HepG2 (cell line): ENCODE results near the gene PAGE2B. TPM values are rescaled to one million over a fixed set of nuclear protein-coding genes. Genes with fewer than 3 reads are reported as not detected.
A peak's percentile ranks its signal among the peaks of the same experiment; 100 is the strongest.

Experiments
- CHD4 ChIP-seq: fragments of 200-600 bp; sonication (generic); IDR thresholded peaks from 2 replicates; pipeline ENCODE4 v1.7.0; 2017; ENCODE audit warnings: mild to moderate bottlenecking, low read length, borderline replicate concordance
- ELF3 ChIP-seq: IDR thresholded peaks from 2 replicates; pipeline ENCODE4 v1.6.1; 2016; ENCODE audit warnings: missing genetic modification reagents, missing compliant biosample characterization
- EP300 ChIP-seq, 3 experiments: sonication (generic) in 1 of 3; formaldehyde crosslinking in 1 of 3; IDR thresholded peaks; 2 replicates each; pipeline versions ENCODE4 v1.5.1 to v1.6.1; 2011 to 2020; ENCODE audit warnings: low read depth in 2 of 3, low read length in 2 of 3, borderline replicate concordance in 1 of 3, improper control_type of control experiment in 1 of 3, mild to moderate bottlenecking in 1 of 3, missing genetic modification reagents in 1 of 3, moderate library complexity in 1 of 3
- FOXK2 ChIP-seq: fragments of 450-650 bp; IDR thresholded peaks from 2 replicates; pipeline ENCODE4 v1.6.1; 2016
- FOXP1 ChIP-seq, 2 experiments: fragments of 450-650 bp in 1 of 2; IDR thresholded peaks; 2 replicates each; pipeline ENCODE4 v1.6.1; 2017 to 2018; ENCODE audit warnings: antibody characterized with exemption in 1 of 2
- GATAD2A ChIP-seq: IDR thresholded peaks from 2 replicates; pipeline ENCODE4 v1.6.1; 2016
- HNF4G ChIP-seq, 2 experiments: sonication (generic) in 1 of 2; formaldehyde crosslinking in 1 of 2; IDR thresholded peaks; 2 replicates each; pipeline versions ENCODE4 v1.4.0 to v1.6.1; 2011 to 2020; ENCODE audit warnings: borderline replicate concordance in 2 of 2, low read depth in 2 of 2, mild to moderate bottlenecking in 2 of 2, low read length in 1 of 2, missing genetic modification reagents in 1 of 2, moderate library complexity in 1 of 2
- JARID2 ChIP-seq: sonication (generic); formaldehyde crosslinking; IDR thresholded peaks from 2 replicates; pipeline ENCODE4 v1.8.1; 2023; ENCODE audit warnings: missing genetic modification reagents, inconsistent platforms; ENCODE audit not compliant: insufficient replicate concordance
- NCOA2 ChIP-seq: sonication (generic); formaldehyde crosslinking; IDR thresholded peaks from 2 replicates; pipeline ENCODE4 v1.8.0; 2022; ENCODE audit warnings: inconsistent platforms
- RAD51 ChIP-seq: fragments of 450-650 bp; IDR thresholded peaks from 2 replicates; pipeline ENCODE4 v1.6.1; 2016; ENCODE audit warnings: borderline replicate concordance
- RXRB ChIP-seq: IDR thresholded peaks from 2 replicates; pipeline ENCODE4 v1.6.1; 2016; ENCODE audit warnings: borderline replicate concordance, missing genetic modification reagents, missing compliant biosample characterization
- TEAD3 ChIP-seq: optimal IDR thresholded peaks from 2 replicates; pipeline ENCODE3; 2016; ENCODE audit warnings: borderline replicate concordance
- ZBTB3 ChIP-seq: sonication (generic); formaldehyde crosslinking; IDR thresholded peaks from 2 replicates; pipeline ENCODE4 v1.4.0; 2020; ENCODE audit warnings: low read depth, mild to moderate bottlenecking, moderate library complexity, missing genetic modification reagents, borderline replicate concordance
- ZNF431 ChIP-seq: sonication (generic); formaldehyde crosslinking; IDR thresholded peaks from 2 replicates; pipeline ENCODE4 v1.9.0; 2022; ENCODE audit warnings: missing genetic modification reagents, low read depth, mild to moderate bottlenecking, borderline replicate concordance
- ZNF644 ChIP-seq: IDR thresholded peaks from 2 replicates; pipeline ENCODE4 v1.6.1; 2016; ENCODE audit warnings: low read depth
- ZNF841 ChIP-seq: sonication (generic); formaldehyde crosslinking; IDR thresholded peaks from 2 replicates; pipeline ENCODE4 v1.8.1; 2023; ENCODE audit warnings: missing genetic modification reagents, borderline replicate concordance
- polyA plus RNA-seq, 8 experiments: library from polyadenylated mRNA; depleted of rRNA in 3 of 8; stranded (reverse) in 7 of 8; unstranded in 1 of 8; fragments of >200 nt; fragmentation: Illumina TruSeq in 4 of 8; extraction: Trizol in 4 of 8; gene quantifications; 2 replicates each; pipeline versions ENCODE4 v1.2.1 to v1.2.3, GENCODE V29; 2011 to 2016; ENCODE audit warnings: low read depth in 4 of 8, missing spikeins in 1 of 8, mixed read lengths in 1 of 8; ENCODE audit not compliant: insufficient read depth in 1 of 8
- total RNA-seq, 5 experiments: library from RNA; depleted of rRNA; stranded (reverse); fragments of >200 nt; fragmentation: Illumina TruSeq; extraction: Trizol; gene quantifications; 2 replicates each; pipeline ENCODE4 v1.2.3, GENCODE V29; 2016; ENCODE audit warnings: low read depth in 1 of 5
- TF ChIP-seq, protein P1 (sequence below): sonication (generic); formaldehyde crosslinking; conservative IDR thresholded peaks from 2 replicates; pipeline ENCODE4 v1.8.1; 2023; ENCODE audit warnings: missing genetic modification reagents
- TF ChIP-seq, protein P2 (sequence below): sonication (generic); formaldehyde crosslinking; IDR thresholded peaks from 2 replicates; pipeline ENCODE4 v1.9.0; 2021; ENCODE audit warnings: missing genetic modification reagents, borderline replicate concordance
- TF ChIP-seq, protein P3 (sequence below): conservative IDR thresholded peaks from 2 replicates; pipeline ENCODE4 v1.6.1; 2018; ENCODE audit warnings: missing genetic modification reagents
- TF ChIP-seq, protein P4 (sequence below): sonication (generic); formaldehyde crosslinking; IDR thresholded peaks from 2 replicates; pipeline ENCODE4 v1.5.0; 2020; ENCODE audit warnings: missing genetic modification reagents
- TF ChIP-seq, protein P5 (sequence below): IDR thresholded peaks from 2 replicates; pipeline ENCODE4 v1.6.1; 2018; ENCODE audit warnings: missing genetic modification reagents

PAGE2B gene
- total and polyA plus RNA-seq, 2 of the 13 experiments (the other 11 are each of a cell fraction or from before 2014, with no cell fraction given), result 0.57 TPM; not detected in 1

DNA sequence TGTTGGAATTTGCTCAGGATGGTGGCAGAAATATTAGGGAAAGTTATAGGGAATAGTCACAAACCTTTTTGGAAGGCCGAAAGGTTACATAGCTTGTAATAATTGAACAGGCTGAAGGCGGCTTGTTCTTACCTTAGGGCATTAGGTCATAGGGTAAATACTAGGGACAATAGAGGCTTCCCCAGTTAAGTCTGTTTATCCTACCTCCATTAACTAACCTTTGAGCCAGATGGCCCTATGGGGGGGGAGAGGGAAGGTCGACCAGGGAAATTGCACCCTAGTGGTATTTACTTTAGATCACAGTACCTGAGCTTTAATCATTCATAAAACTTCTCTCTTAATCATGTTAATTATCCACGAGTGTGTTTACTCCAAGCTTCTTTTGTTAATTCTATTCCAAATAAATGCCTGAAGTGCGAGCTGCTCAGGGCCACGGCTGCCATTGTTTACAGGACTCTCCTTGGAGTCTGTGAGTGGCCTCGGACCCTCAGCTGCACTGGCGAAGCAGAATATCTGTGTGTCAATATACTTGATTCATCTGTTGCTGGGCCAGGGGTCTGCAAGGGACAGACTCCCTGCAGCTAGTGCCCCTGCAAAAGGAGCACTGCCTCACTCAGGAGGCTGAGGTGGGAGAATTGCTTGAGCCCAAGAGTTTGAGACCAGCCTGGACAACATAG lies 36.9 kb downstream of the PAGE2B start (continued):
- TF ChIP-seq, protein P1, sequence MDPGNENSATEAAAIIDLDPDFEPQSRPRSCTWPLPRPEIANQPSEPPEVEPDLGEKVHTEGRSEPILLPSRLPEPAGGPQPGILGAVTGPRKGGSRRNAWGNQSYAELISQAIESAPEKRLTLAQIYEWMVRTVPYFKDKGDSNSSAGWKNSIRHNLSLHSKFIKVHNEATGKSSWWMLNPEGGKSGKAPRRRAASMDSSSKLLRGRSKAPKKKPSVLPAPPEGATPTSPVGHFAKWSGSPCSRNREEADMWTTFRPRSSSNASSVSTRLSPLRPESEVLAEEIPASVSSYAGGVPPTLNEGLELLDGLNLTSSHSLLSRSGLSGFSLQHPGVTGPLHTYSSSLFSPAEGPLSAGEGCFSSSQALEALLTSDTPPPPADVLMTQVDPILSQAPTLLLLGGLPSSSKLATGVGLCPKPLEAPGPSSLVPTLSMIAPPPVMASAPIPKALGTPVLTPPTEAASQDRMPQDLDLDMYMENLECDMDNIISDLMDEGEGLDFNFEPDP (CRISPR knock-in tag), result no peak
- TF ChIP-seq NCOA2 (0 out of 2 replicates have a peak, but pooled peaks have one; percentile 19), HNF4G (IDR thresholded peaks at IDR 0.05; ENCODE audit: borderline replicate concordance, low read depth, low read length) (no peak), HNF4G (CRISPR knock-in tag; IDR thresholded peaks at IDR 0.05; ENCODE audit: borderline replicate concordance, low read depth) (peak; percentile 29; the same call in 1 of the 2 replicates), ZNF841 (CRISPR knock-in tag) (no peak), ELF3 (no peak), CHD4 (no peak), RAD51 (no peak), EP300 (IDR thresholded peaks at IDR 0.05; ENCODE audit: low read depth in 2 of 2, low read length in 2 of 2) (0 out of 4 replicates have a peak, but pooled peaks of 1 of the 2 experiments have one; percentile 11), EP300 (CRISPR knock-in tag; IDR thresholded peaks at IDR 0.05; ENCODE audit: borderline replicate concordance) (no peak), FOXK2 (no peak), GATAD2A (CRISPR knock-in tag) (0 out of 2 replicates have a peak, but pooled peaks have one; percentile 24), RXRB (peak; percentile 78), ZNF431 (CRISPR knock-in tag) (no peak), JARID2 (CRISPR knock-in tag) (no peak), FOXP1 (IDR thresholded peaks at IDR 0.05) (no peak), FOXP1 (CRISPR knock-in tag; IDR thresholded peaks at IDR 0.05) (peak; percentile 45; the same call in 1 of the 2 replicates), TEAD3 (CRISPR knock-in tag) (no peak), ZBTB3 (CRISPR knock-in tag) (no peak), ZNF644 (no peak)
- TF ChIP-seq, protein P2, sequence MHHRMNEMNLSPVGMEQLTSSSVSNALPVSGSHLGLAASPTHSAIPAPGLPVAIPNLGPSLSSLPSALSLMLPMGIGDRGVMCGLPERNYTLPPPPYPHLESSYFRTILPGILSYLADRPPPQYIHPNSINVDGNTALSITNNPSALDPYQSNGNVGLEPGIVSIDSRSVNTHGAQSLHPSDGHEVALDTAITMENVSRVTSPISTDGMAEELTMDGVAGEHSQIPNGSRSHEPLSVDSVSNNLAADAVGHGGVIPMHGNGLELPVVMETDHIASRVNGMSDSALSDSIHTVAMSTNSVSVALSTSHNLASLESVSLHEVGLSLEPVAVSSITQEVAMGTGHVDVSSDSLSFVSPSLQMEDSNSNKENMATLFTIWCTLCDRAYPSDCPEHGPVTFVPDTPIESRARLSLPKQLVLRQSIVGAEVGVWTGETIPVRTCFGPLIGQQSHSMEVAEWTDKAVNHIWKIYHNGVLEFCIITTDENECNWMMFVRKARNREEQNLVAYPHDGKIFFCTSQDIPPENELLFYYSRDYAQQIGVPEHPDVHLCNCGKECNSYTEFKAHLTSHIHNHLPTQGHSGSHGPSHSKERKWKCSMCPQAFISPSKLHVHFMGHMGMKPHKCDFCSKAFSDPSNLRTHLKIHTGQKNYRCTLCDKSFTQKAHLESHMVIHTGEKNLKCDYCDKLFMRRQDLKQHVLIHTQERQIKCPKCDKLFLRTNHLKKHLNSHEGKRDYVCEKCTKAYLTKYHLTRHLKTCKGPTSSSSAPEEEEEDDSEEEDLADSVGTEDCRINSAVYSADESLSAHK, result no peak
- TF ChIP-seq, protein P3, sequence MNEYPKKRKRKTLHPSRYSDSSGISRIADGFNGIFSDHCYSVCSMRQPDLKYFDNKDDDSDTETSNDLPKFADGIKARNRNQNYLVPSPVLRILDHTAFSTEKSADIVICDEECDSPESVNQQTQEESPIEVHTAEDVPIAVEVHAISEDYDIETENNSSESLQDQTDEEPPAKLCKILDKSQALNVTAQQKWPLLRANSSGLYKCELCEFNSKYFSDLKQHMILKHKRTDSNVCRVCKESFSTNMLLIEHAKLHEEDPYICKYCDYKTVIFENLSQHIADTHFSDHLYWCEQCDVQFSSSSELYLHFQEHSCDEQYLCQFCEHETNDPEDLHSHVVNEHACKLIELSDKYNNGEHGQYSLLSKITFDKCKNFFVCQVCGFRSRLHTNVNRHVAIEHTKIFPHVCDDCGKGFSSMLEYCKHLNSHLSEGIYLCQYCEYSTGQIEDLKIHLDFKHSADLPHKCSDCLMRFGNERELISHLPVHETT, result no peak
- TF ChIP-seq, protein P4, sequence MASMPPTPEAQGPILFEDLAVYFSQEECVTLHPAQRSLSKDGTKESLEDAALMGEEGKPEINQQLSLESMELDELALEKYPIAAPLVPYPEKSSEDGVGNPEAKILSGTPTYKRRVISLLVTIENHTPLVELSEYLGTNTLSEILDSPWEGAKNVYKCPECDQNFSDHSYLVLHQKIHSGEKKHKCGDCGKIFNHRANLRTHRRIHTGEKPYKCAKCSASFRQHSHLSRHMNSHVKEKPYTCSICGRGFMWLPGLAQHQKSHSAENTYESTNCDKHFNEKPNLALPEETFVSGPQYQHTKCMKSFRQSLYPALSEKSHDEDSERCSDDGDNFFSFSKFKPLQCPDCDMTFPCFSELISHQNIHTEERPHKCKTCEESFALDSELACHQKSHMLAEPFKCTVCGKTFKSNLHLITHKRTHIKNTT (CRISPR knock-in tag), result no peak
- TF ChIP-seq, protein P5, sequence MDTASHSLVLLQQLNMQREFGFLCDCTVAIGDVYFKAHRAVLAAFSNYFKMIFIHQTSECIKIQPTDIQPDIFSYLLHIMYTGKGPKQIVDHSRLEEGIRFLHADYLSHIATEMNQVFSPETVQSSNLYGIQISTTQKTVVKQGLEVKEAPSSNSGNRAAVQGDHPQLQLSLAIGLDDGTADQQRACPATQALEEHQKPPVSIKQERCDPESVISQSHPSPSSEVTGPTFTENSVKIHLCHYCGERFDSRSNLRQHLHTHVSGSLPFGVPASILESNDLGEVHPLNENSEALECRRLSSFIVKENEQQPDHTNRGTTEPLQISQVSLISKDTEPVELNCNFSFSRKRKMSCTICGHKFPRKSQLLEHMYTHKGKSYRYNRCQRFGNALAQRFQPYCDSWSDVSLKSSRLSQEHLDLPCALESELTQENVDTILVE, result no peak
